GM19372 (cell line): Measurements from ENCODE around the gene RNU5D-1.
"Not testable (repeated sequence)": the region's sequence is repeated elsewhere in the genome, so short reads cannot be mapped to it uniquely, and the experiment has no call there.

Experiments used
- ATAC-seq: cut with Tn5 transposase; IDR thresholded peaks from one replicate; pipeline ENCODE4 v1.9.1; 2021; ENCODE audit warnings: mild to moderate bottlenecking, low read depth, moderate library complexity; ENCODE audit not compliant: unreplicated experiment

The RNU5D-1 gene

GRCh38 chr1:44730741-44731512 lies at the start of gene RNU5D-1:
Gene RNU5D-1, minus strand, starts transcription at chr1:44731170.
- peak; percentile 63 for ATAC-seq

GRCh38 chr1:44780583-44781121 lies 49.7 kb upstream of the RNU5D-1 start:
- no peak for ATAC-seq

GRCh38 chr1:44778705-44779576 lies 48.0 kb upstream of the RNU5D-1 start:
- no peak for ATAC-seq

GRCh38 chr1:44777969-44778635 lies 47.1 kb upstream of the RNU5D-1 start:
- ATAC-seq, result no peak

- ATAC-seq, result no peak
These were observed 46.6 kb upstream of the RNU5D-1 start for GRCh38 chr1:44777547-44777946.

- no peak for ATAC-seq
These were observed 45.7 kb upstream of the RNU5D-1 start for GRCh38 chr1:44776730-44777068.

GRCh38 chr1:44775930-44776729 lies 45.2 kb upstream of the RNU5D-1 start:
- no peak for ATAC-seq

- ATAC-seq, result peak; percentile 77
These were observed 44.3 kb upstream of the RNU5D-1 start, which contains the start of gene RPS8 for GRCh38 chr1:44775078-44775929. Gene RPS8, plus strand, starts transcription at chr1:44775540. Its CDS starts 57 bp downstream, at chr1:44775597.

GRCh38 chr1:44766421-44766820 lies 35.5 kb upstream of the RNU5D-1 start:
- not testable (repeated sequence) for ATAC-seq

- ATAC-seq, result no peak
These were observed 29.9 kb upstream of the RNU5D-1 start for GRCh38 chr1:44760876-44761275.

GRCh38 chr1:44759077-44759476 lies 28.1 kb upstream of the RNU5D-1 start:
- no peak for ATAC-seq

- no peak for ATAC-seq
These were observed 26.4 kb upstream of the RNU5D-1 start for GRCh38 chr1:44757420-44757819.

- ATAC-seq, result no peak
These were observed 16.9 kb upstream of the RNU5D-1 start for GRCh38 chr1:44747878-44748277.

GRCh38 chr1:44743211-44743610 lies 12.2 kb upstream of the RNU5D-1 start:
- ATAC-seq, result no peak

GRCh38 chr1:44740179-44740617 lies 9.2 kb upstream of the RNU5D-1 start:
- no peak for ATAC-seq

GRCh38 chr1:44739307-44740178 lies 8.6 kb upstream of the RNU5D-1 start, which contains the start of gene KIF2C:
Gene KIF2C, plus strand, starts transcription at chr1:44739837. Its CDS starts 96 bp downstream, at chr1:44739933.
- ATAC-seq, result peak; percentile 97

GRCh38 chr1:44738953-44739306 lies 8.0 kb upstream of the RNU5D-1 start:
- ATAC-seq, result not testable (repeated sequence)

GRCh38 chr1:44735992-44736391 lies 5.0 kb upstream of the RNU5D-1 start:
- no peak for ATAC-seq
